ENCODE data around the gene TCF23. TPM values are rescaled to one million over a fixed set of nuclear protein-coding genes. Genes with fewer than 3 reads are reported as not detected.
A peak's percentile ranks its signal among the peaks of the same experiment; 100 is the strongest.

Gene TCF23
- total RNA-seq, 2 experiments from 2014 or later: not detected

- no peaks in the 10 kb centered on the region for H3K27me3 Mint-ChIP-seq
- H3K27ac Mint-ChIP-seq: no peak overlapping the region
- POLR2A ChIA-PET: interaction anchor here (1.4 kb wide), 1 partner anchor 34 kb away, joined by 4 read pairs; no protein-coding TSS in a partner anchor
These were observed 1.9 kb downstream of the TCF23 start for GRCh38 chr2:27150639-27151230.

GRCh38 chr2:27152102-27152795 is 3.4 kb downstream of the TCF23 start:
- ChIA-PET CTCF (interaction anchor here (1.5 to 2.0 kb wide), 2 partner anchors 18 kb away, joined by 3 to 14 read pairs; no protein-coding TSS in a partner anchor), POLR2A (no interaction called here)
- H3K4me1 Mint-ChIP-seq: no peaks in the 10 kb centered on the region
- no peak overlapping the region for H3K4me3 Mint-ChIP-seq
- no peak for DNase-seq
- H3K9me3 Mint-ChIP-seq: no peaks in the 10 kb centered on the region
- no peaks in the 10 kb centered on the region for H3K27me3 Mint-ChIP-seq
- H3K36me3 Mint-ChIP-seq (ENCODE audit: low read depth): no peaks in the 10 kb centered on the region
- no peak overlapping the region for H3K27ac Mint-ChIP-seq

More at GRCh38 chr2:27150639-27151230, 1.9 kb downstream of the TCF23 start:
- CTCF ChIA-PET: interaction anchor here (0.8 to 2.0 kb wide), 3 partner anchors 17 to 152 kb away, joined by 3 to 14 read pairs (median 3); no protein-coding TSS in a partner anchor
- Mint-ChIP-seq H3K36me3 (ENCODE audit: low read depth) (no peaks in the 10 kb centered on the region), H3K4me3 (no peak overlapping the region), H3K9me3 (no peaks in the 10 kb centered on the region), H3K4me1 (no peaks in the 10 kb centered on the region)
- DNase-seq: no peak

GRCh38 chr2:27152796-27153464 is 4.1 kb downstream of the TCF23 start:
- POLR2A ChIA-PET: no interaction called here
- no peak for DNase-seq
- no peak overlapping the region for H3K4me3 Mint-ChIP-seq
- no peaks in the 10 kb centered on the region for H3K9me3 Mint-ChIP-seq
- CTCF ChIA-PET: interaction anchor here (1.5 kb wide), 1 partner anchor 17 kb away, joined by 3 read pairs; no protein-coding TSS in a partner anchor
- H3K36me3 Mint-ChIP-seq (ENCODE audit: low read depth): no peaks in the 10 kb centered on the region
- H3K4me1 Mint-ChIP-seq: no peaks in the 10 kb centered on the region
- H3K27ac Mint-ChIP-seq: no peak overlapping the region
- H3K27me3 Mint-ChIP-seq: no peaks in the 10 kb centered on the region

- H3K27me3 Mint-ChIP-seq: peaks cover 3% of the 10 kb centered on the region
- no peaks in the 10 kb centered on the region for H3K9me3 Mint-ChIP-seq
- no peak overlapping the region for H3K27ac Mint-ChIP-seq
- H3K36me3 Mint-ChIP-seq (ENCODE audit: low read depth): no peaks in the 10 kb centered on the region
- no peak for DNase-seq
- ChIA-PET CTCF (no interaction called here), POLR2A (no interaction called here)
- H3K4me3 Mint-ChIP-seq: no peak overlapping the region
- H3K4me1 Mint-ChIP-seq: no peaks in the 10 kb centered on the region
These were observed 5.7 kb downstream of the TCF23 start for GRCh38 chr2:27154488-27154887.

- no peak overlapping the region for H3K4me3 Mint-ChIP-seq
- H3K4me1 Mint-ChIP-seq: no peaks in the 10 kb centered on the region
- no peaks in the 10 kb centered on the region for H3K36me3 Mint-ChIP-seq (ENCODE audit: low read depth)
- H3K9me3 Mint-ChIP-seq: no peaks in the 10 kb centered on the region
- DNase-seq: no peak
- no peak overlapping the region for H3K27ac Mint-ChIP-seq
- ChIA-PET POLR2A (no interaction called here), CTCF (no interaction called here)
- peaks cover 3% of the 10 kb centered on the region for H3K27me3 Mint-ChIP-seq
These were observed 6.3 kb downstream of the TCF23 start for GRCh38 chr2:27155069-27155520.

- Mint-ChIP-seq H3K4me3 (no peak overlapping the region), H3K9me3 (no peaks in the 10 kb centered on the region), H3K36me3 (ENCODE audit: low read depth) (no peaks in the 10 kb centered on the region), H3K27me3 (peaks cover 5% of the 10 kb centered on the region), H3K4me1 (peaks cover 3% of the 10 kb centered on the region), H3K27ac (no peak overlapping the region)
- ChIA-PET POLR2A (no interaction called here), CTCF (interaction anchor here (4.8 kb wide), 1 partner anchor 12 kb away, joined by 28 read pairs; no protein-coding TSS in a partner anchor)
- no peak for DNase-seq
These were observed 9.7 kb downstream of the TCF23 start for GRCh38 chr2:27158468-27158867.

GRCh38 chr2:27159271-27159670 is 10.5 kb downstream of the TCF23 start:
- CTCF ChIA-PET: interaction anchor here (4.8 kb wide), 1 partner anchor 11 kb away, joined by 28 read pairs; no protein-coding TSS in a partner anchor
- no peak overlapping the region for H3K27ac Mint-ChIP-seq
- H3K9me3 Mint-ChIP-seq: no peaks in the 10 kb centered on the region
- no peak for DNase-seq
- no peaks in the 10 kb centered on the region for H3K36me3 Mint-ChIP-seq (ENCODE audit: low read depth)
- peaks cover 5% of the 10 kb centered on the region for H3K27me3 Mint-ChIP-seq
- POLR2A ChIA-PET: no interaction called here
- peaks cover 3% of the 10 kb centered on the region for H3K4me1 Mint-ChIP-seq
- H3K4me3 Mint-ChIP-seq: no peak overlapping the region

GRCh38 chr2:27160191-27160590 is 11.4 kb downstream of the TCF23 start:
- peaks cover 5% of the 10 kb centered on the region for H3K27me3 Mint-ChIP-seq
- H3K36me3 Mint-ChIP-seq (ENCODE audit: low read depth): no peaks in the 10 kb centered on the region
- no peaks in the 10 kb centered on the region for H3K9me3 Mint-ChIP-seq
- CTCF ChIA-PET: interaction anchor here (4.8 kb wide), 1 partner anchor 10 kb away, joined by 28 read pairs; no protein-coding TSS in a partner anchor
- no peak overlapping the region for H3K27ac Mint-ChIP-seq
- POLR2A ChIA-PET: no interaction called here
- DNase-seq: no peak
- no peak overlapping the region for H3K4me3 Mint-ChIP-seq
- peaks cover 3% of the 10 kb centered on the region for H3K4me1 Mint-ChIP-seq

GRCh38 chr2:27162151-27163121 is 13.6 kb downstream of the TCF23 start:
- H3K36me3 Mint-ChIP-seq (ENCODE audit: low read depth): no peaks in the 10 kb centered on the region
- POLR2A ChIA-PET: interaction anchor here (0.6 kb wide), 1 partner anchor 59 kb away, joined by 3 read pairs; no protein-coding TSS in a partner anchor
- CTCF ChIA-PET: interaction anchor here (4.8 kb wide), 1 partner anchor 8 kb away, joined by 28 read pairs; no protein-coding TSS in a partner anchor
- no peaks in the 10 kb centered on the region for H3K9me3 Mint-ChIP-seq
- H3K4me3 Mint-ChIP-seq: peak overlapping the region; percentile 27
- H3K27ac Mint-ChIP-seq: no peak overlapping the region
- no peak for DNase-seq
- H3K4me1 Mint-ChIP-seq: peaks cover 3% of the 10 kb centered on the region
- H3K27me3 Mint-ChIP-seq: peaks cover 5% of the 10 kb centered on the region

- Mint-ChIP-seq H3K36me3 (ENCODE audit: low read depth) (no peaks in the 10 kb centered on the region), H3K9me3 (no peaks in the 10 kb centered on the region), H3K4me3 (no peak overlapping the region), H3K4me1 (peaks cover 5% of the 10 kb centered on the region), H3K27me3 (peaks cover 6% of the 10 kb centered on the region), H3K27ac (no peak overlapping the region)
- DNase-seq: no peak
- ChIA-PET POLR2A (no interaction called here), CTCF (interaction anchor here (1.1 to 1.5 kb wide), 2 partner anchors 69 to 138 kb away, joined by 3 to 5 read pairs; no protein-coding TSS in a partner anchor)
These were observed 16.4 kb downstream of the TCF23 start for GRCh38 chr2:27164960-27165763.

GRCh38 chr2:27170581-27171337 is 22.0 kb downstream of the TCF23 start:
- Mint-ChIP-seq H3K27ac (no peak overlapping the region), H3K27me3 (peaks cover 13% of the 10 kb centered on the region), H3K36me3 (ENCODE audit: low read depth) (no peaks in the 10 kb centered on the region), H3K4me3 (no peak overlapping the region), H3K9me3 (no peaks in the 10 kb centered on the region), H3K4me1 (peaks cover 3% of the 10 kb centered on the region)
- ChIA-PET CTCF (interaction anchor here (1.0 to 3.2 kb wide), 13 partner anchors 11 to 259 kb away, joined by 3 to 28 read pairs (median 9); partner anchors contain the start of genes ABHD1 and PREB), POLR2A (no interaction called here)
- DNase-seq: no peak

All from activated CD4-positive, alpha-beta memory T cell treated with anti-CD3 and anti-CD28 coated beads, Interleukin-2, amount 10 ng/mL, durations not matched to agents 7 days and 5 days (primary cell).